CD14-positive monocyte (primary cell): ENCODE results near the gene GSTM2. TPM values are rescaled to one million over a fixed set of nuclear protein-coding genes. Genes with fewer than 3 reads are reported as not detected.
"Not testable (repeated sequence)": the region's sequence is repeated elsewhere in the genome, so short reads cannot be mapped to it uniquely, and the experiment has no call there.

Experiments used
- DNase-seq, 3 donors: peaks; one replicate each; pipeline ENCODE4 v3.0.0-alpha.2; 2011 to 2022
- H2AFZ ChIP-seq: 2 replicates; pipeline ENCODE4 v1.6.0; 2012; ENCODE audit warnings: mild to moderate bottlenecking, low read depth, low read length, inconsistent platforms; ENCODE audit not compliant: insufficient read depth, poor library complexity, severe bottlenecking
- H3K27ac ChIP-seq, 2 donors: 1 replicate in 1 of 2; 2 replicates in 1 of 2; pipeline ENCODE4 v1.5.1; 2012 to 2013; ENCODE audit warnings: low read length in 2 of 2, control low read depth in 1 of 2, inconsistent platforms in 1 of 2, low read depth in 1 of 2, mild to moderate bottlenecking in 1 of 2
- H3K27me3 ChIP-seq, 2 donors: one replicate each; pipeline versions ENCODE4 v1.6.0 to v1.6.1; 2011 to 2013; ENCODE audit warnings: low read length in 2 of 2; ENCODE audit not compliant: control insufficient read depth in 2 of 2, insufficient read depth in 2 of 2
- H3K36me3 ChIP-seq, 2 donors: replicated peaks in 1 of 2; 1 replicate in 1 of 2; 2 replicates in 1 of 2; pipeline versions ENCODE4 v1.5.1 to v1.6.1; 2012 to 2013; ENCODE audit warnings: low read length in 2 of 2, control low read depth in 1 of 2, inconsistent platforms in 1 of 2, mild to moderate bottlenecking in 1 of 2; ENCODE audit not compliant: insufficient read depth in 2 of 2, control insufficient read depth in 1 of 2
- H3K4me1 ChIP-seq, 2 donors: 1 replicate in 1 of 2; 2 replicates in 1 of 2; pipeline versions ENCODE4 v1.5.1 to v1.6.1; 2012 to 2013; ENCODE audit warnings: low read length in 2 of 2, control low read depth in 1 of 2, inconsistent platforms in 1 of 2, mild to moderate bottlenecking in 1 of 2, moderate library complexity in 1 of 2; ENCODE audit not compliant: insufficient read depth in 2 of 2, control insufficient read depth in 1 of 2
- H3K4me2 ChIP-seq: replicated peaks from 2 replicates; pipeline ENCODE3; 2012; ENCODE audit warnings: low read length, moderate library complexity, mild to moderate bottlenecking; ENCODE audit not compliant: poor library complexity, severe bottlenecking; ENCODE audit errors: extremely low read depth
- H3K4me3 ChIP-seq, 3 experiments: fragments of 200-600 bp in 1 of 3; sonication (generic) in 1 of 3; replicated peaks in 1 of 3; 1 replicate in 2 of 3; 2 replicates in 1 of 3; pipeline ENCODE4 v1.5.1; 2011 to 2013; ENCODE audit warnings: low read length in 3 of 3, mild to moderate bottlenecking in 3 of 3, control low read depth in 2 of 3, low read depth in 2 of 3, inconsistent platforms in 1 of 3, moderate library complexity in 1 of 3
- H3K79me2 ChIP-seq: 2 replicates; pipeline ENCODE4 v1.6.0; 2012; ENCODE audit warnings: mild to moderate bottlenecking, control low read depth, inconsistent platforms, low read length, moderate library complexity; ENCODE audit not compliant: insufficient read depth
- H3K9ac ChIP-seq: 2 replicates; pipeline ENCODE4 v1.6.0; 2017; ENCODE audit warnings: low read length, mild to moderate bottlenecking; ENCODE audit not compliant: insufficient read depth, poor library complexity, severe bottlenecking
- H3K9me3 ChIP-seq, 2 donors: replicated peaks in 1 of 2; 1 replicate in 1 of 2; 2 replicates in 1 of 2; pipeline versions ENCODE4 v1.5.1 to v1.6.1; 2012 to 2013; ENCODE audit warnings: low read length in 2 of 2, control low read depth in 1 of 2; ENCODE audit not compliant: control insufficient read depth in 1 of 2, insufficient read depth in 1 of 2
- H4K20me1 ChIP-seq: 2 replicates; pipeline ENCODE4 v1.6.0; 2012; ENCODE audit warnings: mild to moderate bottlenecking, low read length, control low read depth, moderate library complexity; ENCODE audit not compliant: insufficient read depth
- H3K27ac Mint-ChIP-seq, 7 donors: one replicate each; pipeline ENCODE4 v1.8.0; 2020; ENCODE audit warnings: mild to moderate bottlenecking in 7 of 7, mixed read lengths in 7 of 7, moderate library complexity in 6 of 7, inconsistent platforms in 2 of 7
- H3K27me3 Mint-ChIP-seq, 3 donors: one replicate each; pipeline ENCODE4 v1.8.0; 2021 to 2022; ENCODE audit warnings: low read depth in 3 of 3, mild to moderate bottlenecking in 3 of 3, mixed read lengths in 3 of 3, moderate library complexity in 3 of 3, inconsistent platforms in 1 of 3
- H3K36me3 Mint-ChIP-seq, 2 donors: one replicate each; pipeline ENCODE4 v1.8.0; 2020; ENCODE audit warnings: mixed read lengths in 2 of 2, inconsistent platforms in 1 of 2, mild to moderate bottlenecking in 1 of 2
- H3K4me1 Mint-ChIP-seq: one replicate; pipeline ENCODE4 v1.8.0; 2020; ENCODE audit warnings: mild to moderate bottlenecking, mixed read lengths
- H3K4me3 Mint-ChIP-seq, 2 donors: one replicate each; pipeline ENCODE4 v1.8.0; 2020; ENCODE audit warnings: mild to moderate bottlenecking in 2 of 2, mixed read lengths in 2 of 2, moderate library complexity in 1 of 2
- H3K9me3 Mint-ChIP-seq, 7 donors: one replicate each; pipeline ENCODE4 v1.8.0; 2020 to 2022; ENCODE audit warnings: mixed read lengths in 7 of 7, mild to moderate bottlenecking in 6 of 7, moderate library complexity in 6 of 7, inconsistent platforms in 2 of 7
- WGBS: methylation state at CpG from one replicate; pipeline ENCODE4 v1.1.5; 2013; ENCODE audit warnings: missing lambda C conversion rate; ENCODE audit not compliant: insufficient coverage; 5-methylcytosine and 5-hydroxymethylcytosine counted together
- intact Hi-C, 2 donors: fragments of 100-400 bp; cut with micrococcal nuclease; formaldehyde crosslinking; loops; one replicate each; pipeline versions ENCODE4 v1.15.0 to v1.15.1; 2023
- polyA plus RNA-seq, 3 donors: library from polyadenylated mRNA; depleted of rRNA in 1 of 3; unstranded in 2 of 3; stranded (reverse) in 1 of 3; fragments of 300-500 nt in 2 of 3; fragments of >200 nt in 1 of 3; fragmentation: Illumina TruSeq in 2 of 3; gene quantifications; 1 replicate in 2 of 3; 2 replicates in 1 of 3; pipeline ENCODE4 v1.2.3, GENCODE V29; 2012 to 2021
- TF ChIP-seq, protein P1 (sequence below): fragments of 200-600 bp; IDR thresholded peaks from one replicate; pipeline ENCODE4 v1.8.0; 2022; ENCODE audit warnings: antibody characterized with exemption, mild to moderate bottlenecking

GSTM2 gene
- polyA plus RNA-seq, 3 donors = 1.5 to 12.0 (median 6.3) TPM

GRCh38 chr1:109671067-109671466, 3.2 kb downstream of the GSTM2 start:
- H3K4me1 Mint-ChIP-seq = peaks cover 22% of the 10 kb centered on the region
- no peak overlapping the region for H2AFZ ChIP-seq
- intact Hi-C loops = no loop called here
- H3K27ac Mint-ChIP-seq = no peak overlapping the region
- no peaks in the 10 kb centered on the region for H3K9me3 ChIP-seq
- no peaks in the 10 kb centered on the region for H3K36me3 Mint-ChIP-seq
- H3K9me3 Mint-ChIP-seq = peaks cover 0 to 8% (median 0%) of the 10 kb centered on the region in 7 donors
- no peak for DNase-seq
- no peaks in the 10 kb centered on the region for H3K27me3 ChIP-seq
- no peaks in the 10 kb centered on the region for H3K36me3 ChIP-seq
- no peak overlapping the region for H3K4me2 ChIP-seq
- no peak overlapping the region for H3K4me3 Mint-ChIP-seq
- H3K9ac ChIP-seq = no peak overlapping the region
- no peak overlapping the region for H3K4me3 ChIP-seq
- 100% methylated on average over 3 of the region's 5 CpGs for whole genome bisulfite sequencing
- H4K20me1 ChIP-seq = no peaks in the 10 kb centered on the region
- H3K27ac ChIP-seq = no peak overlapping the region
- no peaks in the 10 kb centered on the region for H3K79me2 ChIP-seq
- TF ChIP-seq, protein P1, sequence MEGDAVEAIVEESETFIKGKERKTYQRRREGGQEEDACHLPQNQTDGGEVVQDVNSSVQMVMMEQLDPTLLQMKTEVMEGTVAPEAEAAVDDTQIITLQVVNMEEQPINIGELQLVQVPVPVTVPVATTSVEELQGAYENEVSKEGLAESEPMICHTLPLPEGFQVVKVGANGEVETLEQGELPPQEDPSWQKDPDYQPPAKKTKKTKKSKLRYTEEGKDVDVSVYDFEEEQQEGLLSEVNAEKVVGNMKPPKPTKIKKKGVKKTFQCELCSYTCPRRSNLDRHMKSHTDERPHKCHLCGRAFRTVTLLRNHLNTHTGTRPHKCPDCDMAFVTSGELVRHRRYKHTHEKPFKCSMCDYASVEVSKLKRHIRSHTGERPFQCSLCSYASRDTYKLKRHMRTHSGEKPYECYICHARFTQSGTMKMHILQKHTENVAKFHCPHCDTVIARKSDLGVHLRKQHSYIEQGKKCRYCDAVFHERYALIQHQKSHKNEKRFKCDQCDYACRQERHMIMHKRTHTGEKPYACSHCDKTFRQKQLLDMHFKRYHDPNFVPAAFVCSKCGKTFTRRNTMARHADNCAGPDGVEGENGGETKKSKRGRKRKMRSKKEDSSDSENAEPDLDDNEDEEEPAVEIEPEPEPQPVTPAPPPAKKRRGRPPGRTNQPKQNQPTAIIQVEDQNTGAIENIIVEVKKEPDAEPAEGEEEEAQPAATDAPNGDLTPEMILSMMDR = no peak
- peaks cover 9 to 12% of the 10 kb centered on the region in 2 donors for H3K4me1 ChIP-seq
- H3K27me3 Mint-ChIP-seq = peaks cover 2 to 8% (median 3%) of the 10 kb centered on the region in 3 donors

GRCh38 chr1:109673861-109674260, 6.0 kb downstream of the GSTM2 start:
- H3K4me3 Mint-ChIP-seq, H3K4me3 ChIP-seq, H2AFZ ChIP-seq, H3K9me3 ChIP-seq, H3K36me3 Mint-ChIP-seq, H3K4me1 ChIP-seq, H3K27ac ChIP-seq, intact Hi-C loops, H3K36me3 ChIP-seq, H3K27ac Mint-ChIP-seq, H3K9me3 Mint-ChIP-seq, H3K4me1 Mint-ChIP-seq, H3K9ac ChIP-seq, H4K20me1 ChIP-seq, DNase-seq, H3K4me2 ChIP-seq, H3K27me3 ChIP-seq, H3K27me3 Mint-ChIP-seq, H3K79me2 ChIP-seq: not testable (repeated sequence)
- 100% methylated on average over 1 of the region's 2 CpGs for WGBS

DNA sequence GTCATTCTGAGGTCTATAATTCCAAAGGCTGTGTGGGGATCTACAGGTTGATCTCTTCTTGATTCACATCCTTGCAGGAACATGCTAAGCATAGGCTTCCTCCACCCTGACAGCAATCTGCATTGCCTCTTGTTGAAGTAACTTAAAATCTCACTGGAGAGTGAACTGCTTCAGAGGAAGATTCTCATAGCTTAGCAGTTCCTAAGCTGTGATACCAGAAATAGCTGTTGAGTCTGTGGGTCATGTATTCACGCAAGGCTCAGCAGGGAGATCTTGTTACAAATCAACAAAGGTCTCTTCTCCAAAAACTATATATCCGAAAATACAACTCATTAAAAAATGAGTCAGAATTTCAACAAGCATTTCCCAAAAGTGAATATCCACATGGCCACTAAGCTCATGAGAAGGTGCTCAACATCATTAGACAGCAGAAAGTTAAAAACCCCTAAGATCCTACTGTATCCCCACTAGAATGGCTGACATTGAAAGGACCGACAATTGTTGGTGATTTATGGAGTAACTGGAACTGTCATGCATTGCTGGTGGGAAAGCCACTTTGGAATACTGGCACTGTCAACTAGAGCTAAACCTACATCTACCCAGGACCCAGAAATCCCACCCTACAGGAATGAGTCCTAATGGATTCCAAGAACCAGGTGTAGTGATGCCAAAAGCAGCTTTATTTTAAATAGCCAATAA, 9.0 kb downstream of the GSTM2 start:
- H3K27me3 Mint-ChIP-seq, H2AFZ ChIP-seq, H3K36me3 ChIP-seq, DNase-seq, H3K36me3 Mint-ChIP-seq, H3K4me1 ChIP-seq, H3K4me2 ChIP-seq, H3K9me3 Mint-ChIP-seq, H3K4me3 Mint-ChIP-seq, H3K4me3 ChIP-seq, H3K79me2 ChIP-seq, H3K9me3 ChIP-seq, H3K9ac ChIP-seq, H3K4me1 Mint-ChIP-seq, H4K20me1 ChIP-seq, intact Hi-C loops, H3K27me3 ChIP-seq, H3K27ac ChIP-seq, H3K27ac Mint-ChIP-seq: not testable (repeated sequence)
- no CpG with 5 or more reads among the region's 3 CpGs for WGBS
